Activated CD4-positive, alpha-beta memory T cell treated with anti-CD3 and anti-CD28 coated beads, Interleukin-2, amount 10 ng/mL, durations not matched to agents 7 days and 5 days (primary cell): ENCODE results near the gene PAQR6. TPM values are rescaled to one million over a fixed set of nuclear protein-coding genes. Genes with fewer than 3 reads are reported as not detected.

ENCODE experiments used
- total RNA-seq, 2 experiments: library from RNA; stranded (reverse); gene quantifications; one replicate each; pipeline ENCODE4 v1.2.3, GENCODE V29; 2021

PAQR6 gene
- total RNA-seq, 2 experiments from 2014 or later = 5.6 to 6.3 TPM

Other genes starting within 250 kb of the PAQR6 start
- 100 to 1,000 TPM; 262 to 268 TPM for gene SSR2, start 227.1 kb downstream of the PAQR6 start, total RNA-seq
- 10 to 100 TPM; 27.0 to 31.2 TPM for gene UBQLN4, start 194.3 kb downstream of the PAQR6 start, total RNA-seq
- gene LAMTOR2, start 193.3 kb downstream of the PAQR6 start, total RNA-seq = 10 to 100 TPM; 63.1 to 66.2 TPM
- under 1 TPM in 1 of 2 experiments, not detected in 1; 0.53 TPM for gene RAB25, start 186.9 kb downstream of the PAQR6 start, total RNA-seq
- gene MEX3A, start 165.6 kb downstream of the PAQR6 start, total RNA-seq = under 1 TPM in 1 of 2 experiments, not detected in 1; 0.05 TPM
- gene LMNA, start 133.3 kb downstream of the PAQR6 start, total RNA-seq = 100 to 1,000 TPM in 1 of 2 experiments, 10 to 100 TPM in 1; 93.6 to 101 TPM
- gene SEMA4A, start 94.5 kb downstream of the PAQR6 start, total RNA-seq = 10 to 100 TPM; 20.8 to 21.5 TPM
- 10 to 100 TPM; 27.7 to 36.3 TPM for gene SLC25A44, start 54.0 kb downstream of the PAQR6 start, total RNA-seq
- gene PMF1, start 35.0 kb downstream of the PAQR6 start, total RNA-seq = 10 to 100 TPM; 65.5 to 67.7 TPM
- gene BGLAP, start 5.9 kb downstream of the PAQR6 start, total RNA-seq = 1 to 10 TPM; 1.5 to 2.7 TPM
- 10 to 100 TPM; 58.5 to 60.4 TPM for gene SMG5, start 34.8 kb upstream of the PAQR6 start, total RNA-seq
- 1 to 10 TPM; 8.9 to 9.1 TPM for gene TMEM79, start 36.3 kb upstream of the PAQR6 start, total RNA-seq
- gene GLMP, start 47.6 kb upstream of the PAQR6 start, total RNA-seq = 10 to 100 TPM; 36.8 to 39.4 TPM
- gene VHLL, start 51.3 kb upstream of the PAQR6 start, total RNA-seq = not detected
- 100 to 1,000 TPM; 181 to 184 TPM for gene CCT3, start 90.2 kb upstream of the PAQR6 start, total RNA-seq
- gene TSACC, start 90.5 kb upstream of the PAQR6 start, total RNA-seq = under 1 TPM in 1 of 2 experiments, not detected in 1; 0.65 TPM
- not detected for gene RHBG, start 121.2 kb upstream of the PAQR6 start, total RNA-seq